Kidney (tissue), 14 donors: ENCODE data around the gene APLP2. TPM values are rescaled to one million over a fixed set of nuclear protein-coding genes. Genes with fewer than 3 reads are reported as not detected.

Source experiments
- DNase-seq, 5 donors: peaks; one replicate each; pipeline ENCODE4 v3.0.0-alpha.2; 2013 to 2020
- FAIRE-seq: peaks from 2 replicates; lab custom pipeline; 2012; peaks lifted over from hg19 to GRCh38; lab: Jason Lieb, UNC
- H3K27ac ChIP-seq, 2 donors: one replicate each; pipeline ENCODE4 v1.7.0; 2013; ENCODE audit warnings: low read depth in 2 of 2, low read length in 2 of 2, inconsistent platforms in 1 of 2
- H3K27me3 ChIP-seq: one replicate; pipeline ENCODE4 v1.7.1; 2013; ENCODE audit warnings: low read length, inconsistent platforms; ENCODE audit not compliant: control insufficient read depth, insufficient read depth
- H3K36me3 ChIP-seq, 3 donors: one replicate each; pipeline versions ENCODE4 v1.7.0 to v1.7.1; 2013; ENCODE audit warnings: low read length in 3 of 3, control low read depth in 1 of 3, inconsistent platforms in 1 of 3; ENCODE audit not compliant: insufficient read depth in 3 of 3, control insufficient read depth in 2 of 3
- H3K4me1 ChIP-seq, 3 donors: one replicate each; pipeline versions ENCODE4 v1.7.0 to v1.7.1; 2013; ENCODE audit warnings: low read length in 3 of 3, inconsistent platforms in 1 of 3, low read depth in 1 of 3; ENCODE audit not compliant: control insufficient read depth in 2 of 3, insufficient read depth in 2 of 3
- H3K4me3 ChIP-seq, 3 donors: one replicate each; pipeline versions ENCODE4 v1.7.0 to v1.8.1; 2013; ENCODE audit warnings: low read length in 3 of 3, control low read depth in 1 of 3, inconsistent platforms in 1 of 3
- H3K9ac ChIP-seq, 3 donors: one replicate each; pipeline versions ENCODE4 v1.7.0 to v1.7.1; 2013; ENCODE audit warnings: low read length in 3 of 3, control low read depth in 1 of 3, inconsistent platforms in 1 of 3
- H3K9me3 ChIP-seq, 3 donors: one replicate each; pipeline versions ENCODE4 v1.7.0 to v1.7.1; 2013; ENCODE audit warnings: low read length in 3 of 3, control low read depth in 1 of 3, inconsistent platforms in 1 of 3; ENCODE audit not compliant: control insufficient read depth in 2 of 3, insufficient read depth in 1 of 3
- intact Hi-C: fragments of 100-400 bp; cut with DNase I; formaldehyde crosslinking; loops from one replicate; pipeline ENCODE4 v1.11.1; 2022
- polyA plus RNA-seq: library from polyadenylated mRNA; stranded (reverse); fragments of 350-450 nt; fragmentation: Illumina TruSeq; extraction: RNeasy Lipid Tissue Mini Kit (QIAGEN cat#74804); gene quantifications from one replicate; pipeline ENCODE4 v1.2.3, GENCODE V29; 2014; ENCODE audit warnings: low read depth, low replicate concordance; ENCODE audit not compliant: insufficient read depth
- total RNA-seq: library from RNA; stranded (reverse); fragmentation: NEBNext Ultra II Directional; extraction: Animal tissue kit (Norgen Biotek cat#: 25700); gene quantifications from one replicate; pipeline ENCODE4 v1.2.1, GENCODE V29; 2021
- TF ChIP-seq, protein P1 (sequence below): IDR thresholded peaks from 3 replicates; pipeline ENCODE4 v1.5.1; 2012; ENCODE audit warnings: mild to moderate bottlenecking, moderate library complexity, borderline replicate concordance; ENCODE audit not compliant: insufficient read depth; ENCODE audit errors: extremely low read depth
- donor health status: control.
- donor health status: control.
- donor health status: control.
- donor health status: control.
- donor health status: control.
- donor health status: DM: yes; HTN: yes; CAD: no.
- donor health status: Normal renal cell carcinoma (clear cell type).

The APLP2 gene
- total and polyA plus RNA-seq, 2 donors from 2014 or later: 338 to 502 TPM

DNA sequence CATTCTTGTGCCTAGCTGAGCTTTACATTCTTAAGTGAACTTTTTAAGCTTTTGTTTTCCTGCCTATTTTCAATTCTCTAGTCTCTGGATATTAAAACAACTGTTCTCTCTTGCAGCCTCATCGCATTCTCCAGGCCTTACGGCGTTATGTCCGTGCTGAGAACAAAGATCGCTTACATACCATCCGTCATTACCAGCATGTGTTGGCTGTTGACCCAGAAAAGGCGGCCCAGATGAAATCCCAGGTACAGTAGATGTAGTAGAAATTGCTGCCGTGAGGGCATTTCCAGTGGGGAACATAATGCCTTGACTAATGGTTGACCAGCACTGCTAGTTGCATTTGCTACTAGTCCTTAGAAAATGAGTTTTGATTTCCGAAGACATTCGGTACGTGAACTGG lies 60.2 kb downstream of the APLP2 start:
- H3K4me3 ChIP-seq: no peak overlapping the region
- H3K36me3 ChIP-seq: peaks cover 9 to 39% (median 16%) of the 10 kb centered on the region in 3 donors
- FAIRE-seq (no peak), DNase-seq (no peak)
- H3K27ac ChIP-seq: no peak overlapping the region
- H3K27me3 ChIP-seq: no peaks in the 10 kb centered on the region
- intact Hi-C loops: loop anchor here (5.0 kb wide), 1 partner anchor 208 kb away; no protein-coding TSS in a partner anchor
- H3K9me3 ChIP-seq: no peaks in the 10 kb centered on the region
- no peak overlapping the region for H3K9ac ChIP-seq
- TF ChIP-seq, protein P1, sequence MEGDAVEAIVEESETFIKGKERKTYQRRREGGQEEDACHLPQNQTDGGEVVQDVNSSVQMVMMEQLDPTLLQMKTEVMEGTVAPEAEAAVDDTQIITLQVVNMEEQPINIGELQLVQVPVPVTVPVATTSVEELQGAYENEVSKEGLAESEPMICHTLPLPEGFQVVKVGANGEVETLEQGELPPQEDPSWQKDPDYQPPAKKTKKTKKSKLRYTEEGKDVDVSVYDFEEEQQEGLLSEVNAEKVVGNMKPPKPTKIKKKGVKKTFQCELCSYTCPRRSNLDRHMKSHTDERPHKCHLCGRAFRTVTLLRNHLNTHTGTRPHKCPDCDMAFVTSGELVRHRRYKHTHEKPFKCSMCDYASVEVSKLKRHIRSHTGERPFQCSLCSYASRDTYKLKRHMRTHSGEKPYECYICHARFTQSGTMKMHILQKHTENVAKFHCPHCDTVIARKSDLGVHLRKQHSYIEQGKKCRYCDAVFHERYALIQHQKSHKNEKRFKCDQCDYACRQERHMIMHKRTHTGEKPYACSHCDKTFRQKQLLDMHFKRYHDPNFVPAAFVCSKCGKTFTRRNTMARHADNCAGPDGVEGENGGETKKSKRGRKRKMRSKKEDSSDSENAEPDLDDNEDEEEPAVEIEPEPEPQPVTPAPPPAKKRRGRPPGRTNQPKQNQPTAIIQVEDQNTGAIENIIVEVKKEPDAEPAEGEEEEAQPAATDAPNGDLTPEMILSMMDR: no peak
- H3K4me1 ChIP-seq: no peaks in the 10 kb centered on the region

- Histone ChIP-seq H3K9me3 (no peaks in the 10 kb centered on the region), H3K27me3 (no peaks in the 10 kb centered on the region), H3K4me3 (no peak overlapping the region), H3K27ac (no peak overlapping the region), H3K36me3 (peaks cover 9 to 51% (median 23%) of the 10 kb centered on the region in 3 donors), H3K9ac (no peak overlapping the region), H3K4me1 (no peaks in the 10 kb centered on the region)
- DNase-seq (peak in 4 of 5 donors; percentile 65 to 83 (median 73)), FAIRE-seq (peak; percentile 82)
- intact Hi-C loops: loop anchor here (5.0 kb wide), 1 partner anchor 210 kb away; no protein-coding TSS in a partner anchor
- TF ChIP-seq, protein P1: peak; percentile 87
These were observed 62.5 kb downstream of the APLP2 start for GRCh38 chr11:130131961-130132850.

DNA sequence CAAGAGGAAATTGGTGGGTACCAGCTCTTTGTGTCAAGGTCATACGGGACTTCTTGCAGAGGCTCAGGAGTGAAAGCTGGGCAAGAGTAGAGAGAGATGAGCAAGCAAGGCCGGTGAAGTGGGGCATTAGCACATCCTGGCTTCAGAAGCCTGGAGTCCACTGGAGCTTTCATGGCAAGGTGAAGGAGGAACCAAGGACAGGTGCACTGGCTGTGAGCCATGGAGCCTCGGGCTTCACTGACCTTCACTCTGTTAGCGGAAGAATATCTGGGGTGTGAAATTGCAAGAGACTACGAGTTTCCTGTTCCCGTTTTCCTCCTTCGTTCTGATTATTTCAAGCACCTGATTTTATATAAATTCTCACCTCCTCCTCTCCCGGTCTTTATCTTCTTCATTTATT lies 64.0 kb downstream of the APLP2 start:
- H3K4me3 ChIP-seq: no peak overlapping the region
- intact Hi-C loops: loop anchor here (5.0 kb wide), 1 partner anchor 211 kb away; no protein-coding TSS in a partner anchor
- H3K9ac ChIP-seq: no peak overlapping the region
- no peak for DNase-seq
- H3K27ac ChIP-seq: no peak overlapping the region
- peaks cover 7 to 50% (median 21%) of the 10 kb centered on the region in 3 donors for H3K36me3 ChIP-seq
- FAIRE-seq: no peak
- H3K4me1 ChIP-seq: no peaks in the 10 kb centered on the region
- H3K9me3 ChIP-seq: no peaks in the 10 kb centered on the region
- TF ChIP-seq, protein P1: no peak
- H3K27me3 ChIP-seq: no peaks in the 10 kb centered on the region
